Activated CD4-positive, alpha-beta T cell treated with anti-CD3 and anti-CD28 coated beads, Interleukin-2, Interleukin-4, amounts not matched to agents 100 ng/mL and 50 ng/mL, durations not matched to agents 16 hours and 8 hours (primary cell): Measurements from ENCODE around the gene RIPPLY3.
"Not testable (repeated sequence)": the region's sequence is repeated elsewhere in the genome, so short reads cannot be mapped to it uniquely, and the experiment has no call there.

ENCODE experiments used
- DNase-seq: peaks from one replicate; pipeline ENCODE4 v3.0.0-alpha.2; 2020; ENCODE audit warnings: low spot score

The RIPPLY3 gene

DNA sequence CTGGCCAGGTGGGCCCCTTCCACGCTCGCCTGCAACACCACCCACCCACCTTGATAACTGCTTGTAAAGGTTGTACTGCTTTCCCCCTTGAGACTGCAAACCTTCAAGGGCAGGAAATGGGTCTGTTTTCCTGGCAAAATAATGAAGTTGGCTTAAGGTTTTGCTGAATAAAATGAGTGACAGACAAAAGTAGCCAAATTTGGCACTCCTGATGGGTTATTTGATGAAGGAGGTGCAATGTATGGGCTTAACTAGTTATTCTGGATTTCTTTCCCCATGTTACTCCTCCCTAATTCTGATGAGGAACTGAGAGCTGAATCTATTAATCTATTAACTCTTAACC lies 25.5 kb upstream of the RIPPLY3 start:
- DNase-seq: no peak

DNA sequence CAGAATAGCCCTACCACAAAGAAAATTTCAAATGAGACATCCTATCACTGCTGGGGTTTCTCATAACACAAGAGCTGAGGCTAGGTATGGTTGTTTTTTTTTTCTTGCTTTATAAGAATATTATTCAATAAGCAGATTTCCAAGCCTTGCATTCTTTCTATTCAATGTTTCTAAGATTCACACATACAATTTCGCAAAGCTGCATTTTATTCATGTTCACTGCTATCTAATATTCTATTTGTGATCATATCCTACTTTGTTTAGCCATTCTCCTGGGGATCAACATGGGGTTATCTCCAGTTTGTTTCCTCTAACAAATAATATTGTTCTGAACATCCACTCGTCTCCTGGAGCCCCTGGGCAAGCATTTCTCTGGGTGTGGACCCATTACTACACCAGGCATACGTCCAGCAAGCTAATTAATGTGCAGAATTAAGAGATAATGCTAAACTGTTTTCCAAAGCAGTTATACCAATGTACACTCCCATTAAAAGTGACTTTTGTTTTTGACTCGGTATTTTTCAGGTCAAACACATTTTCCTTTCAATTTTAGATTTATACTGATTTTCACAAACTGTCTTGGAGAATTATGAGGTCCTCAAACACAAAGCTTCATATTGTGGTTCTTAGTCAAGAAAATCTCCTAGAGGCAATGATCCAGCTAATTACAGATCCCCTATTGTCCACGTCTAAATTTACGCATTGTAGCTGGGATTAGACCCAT lies 24.4 kb upstream of the RIPPLY3 start:
- no peak for DNase-seq

DNA sequence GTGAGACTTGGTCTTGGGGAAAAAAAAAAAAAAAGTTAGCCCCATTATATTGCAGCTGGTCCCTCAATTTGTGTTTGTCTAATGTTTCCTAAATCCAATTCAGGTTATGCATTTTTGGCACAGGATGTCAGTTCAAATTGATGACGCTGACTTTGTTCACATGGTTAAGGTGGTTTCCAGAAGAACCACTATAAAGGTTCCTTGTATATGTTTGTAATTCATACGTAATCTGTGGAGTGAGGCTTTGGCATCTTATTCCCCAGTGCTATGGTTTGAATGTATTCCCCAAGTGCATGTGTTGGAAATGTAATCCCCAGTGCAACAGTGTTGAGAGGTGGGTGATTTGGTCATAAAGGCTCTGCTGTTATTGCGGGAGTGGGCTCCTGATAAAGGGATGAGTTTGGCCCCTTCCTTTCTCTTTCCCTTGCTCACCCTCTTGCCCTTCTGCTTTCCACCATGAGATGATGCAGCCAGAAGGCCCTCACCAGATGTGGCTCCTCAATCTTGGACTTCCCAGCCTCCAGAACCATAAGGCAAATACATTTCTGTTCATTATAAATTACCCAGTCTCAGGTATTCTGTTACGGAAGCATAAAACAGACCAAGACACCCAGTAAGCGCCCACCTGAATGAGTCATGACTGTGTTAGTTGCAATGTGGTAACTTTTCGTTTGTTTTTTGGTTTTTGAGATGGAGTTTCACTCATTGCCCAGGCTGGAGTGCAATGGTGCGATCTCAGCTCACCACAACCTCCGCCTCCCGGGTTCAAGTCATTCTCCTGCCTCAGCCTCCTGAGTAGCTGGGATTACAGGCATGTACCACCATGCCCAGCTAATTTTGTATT lies 20.5 kb upstream of the RIPPLY3 start:
- no peak for DNase-seq

DNA sequence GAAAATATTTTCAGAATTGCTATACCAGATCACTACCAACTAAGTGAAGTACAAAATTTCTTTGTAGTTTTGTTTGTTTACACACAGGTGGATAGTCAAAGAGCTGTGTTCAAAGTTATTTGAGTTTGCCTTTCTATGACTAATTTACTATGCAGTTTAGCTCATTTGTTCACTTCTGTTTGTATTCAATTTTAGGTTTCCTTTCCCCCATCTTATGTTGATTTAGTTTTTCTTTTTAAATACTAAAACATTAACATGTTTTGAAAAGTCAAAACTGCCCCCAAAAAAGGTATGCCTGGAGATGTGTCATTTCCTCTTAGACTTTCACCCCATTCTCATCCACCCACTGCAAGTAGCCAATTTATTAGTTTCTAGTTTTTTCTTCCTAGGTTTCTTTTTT lies 18.7 kb upstream of the RIPPLY3 start:
- no peak for DNase-seq

DNA sequence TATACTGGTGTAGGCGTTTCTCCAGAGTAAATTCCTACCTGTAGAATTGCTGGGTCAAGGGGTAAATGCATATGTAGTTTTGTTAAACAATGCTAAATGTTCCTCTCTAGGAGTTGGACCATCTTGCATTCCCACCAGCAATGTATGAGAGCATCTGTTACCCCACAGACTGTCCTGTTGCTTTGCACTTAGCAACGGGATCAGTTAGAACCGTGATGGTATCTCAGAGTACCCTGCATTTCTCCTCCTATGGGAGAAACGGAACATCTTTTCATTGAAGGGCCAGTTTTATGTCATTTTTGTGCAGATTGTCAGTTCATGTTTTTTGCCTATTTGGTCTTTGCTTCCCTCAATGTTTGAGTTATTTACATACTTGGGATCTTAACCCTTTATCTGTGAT lies 18.0 kb upstream of the RIPPLY3 start:
- DNase-seq: no peak

DNA sequence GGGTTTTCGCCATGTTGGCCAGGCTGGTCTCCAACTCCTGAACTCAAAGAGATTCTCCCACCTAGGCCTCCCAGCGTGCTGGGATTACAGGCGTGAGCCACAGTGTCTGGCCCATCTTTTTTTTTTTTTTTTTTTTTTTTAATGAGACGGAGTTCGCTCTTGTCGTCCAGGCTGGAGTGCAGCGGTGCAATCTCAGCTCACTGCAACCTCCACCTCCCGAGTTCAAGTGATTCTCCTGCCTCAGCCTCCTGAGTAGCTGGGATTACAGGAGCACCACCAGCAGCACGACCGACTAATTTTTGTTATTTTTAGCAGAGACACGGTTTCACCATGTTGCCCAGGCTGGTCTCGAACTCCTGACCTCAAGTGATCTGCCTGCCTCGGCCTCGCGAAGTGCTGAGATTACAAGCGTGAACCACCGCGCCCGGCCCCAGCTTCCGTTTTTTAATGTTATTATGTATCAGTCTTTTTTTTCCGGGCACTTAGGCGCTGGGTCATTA lies 17.3 kb upstream of the RIPPLY3 start:
- not testable (repeated sequence) for DNase-seq

DNA sequence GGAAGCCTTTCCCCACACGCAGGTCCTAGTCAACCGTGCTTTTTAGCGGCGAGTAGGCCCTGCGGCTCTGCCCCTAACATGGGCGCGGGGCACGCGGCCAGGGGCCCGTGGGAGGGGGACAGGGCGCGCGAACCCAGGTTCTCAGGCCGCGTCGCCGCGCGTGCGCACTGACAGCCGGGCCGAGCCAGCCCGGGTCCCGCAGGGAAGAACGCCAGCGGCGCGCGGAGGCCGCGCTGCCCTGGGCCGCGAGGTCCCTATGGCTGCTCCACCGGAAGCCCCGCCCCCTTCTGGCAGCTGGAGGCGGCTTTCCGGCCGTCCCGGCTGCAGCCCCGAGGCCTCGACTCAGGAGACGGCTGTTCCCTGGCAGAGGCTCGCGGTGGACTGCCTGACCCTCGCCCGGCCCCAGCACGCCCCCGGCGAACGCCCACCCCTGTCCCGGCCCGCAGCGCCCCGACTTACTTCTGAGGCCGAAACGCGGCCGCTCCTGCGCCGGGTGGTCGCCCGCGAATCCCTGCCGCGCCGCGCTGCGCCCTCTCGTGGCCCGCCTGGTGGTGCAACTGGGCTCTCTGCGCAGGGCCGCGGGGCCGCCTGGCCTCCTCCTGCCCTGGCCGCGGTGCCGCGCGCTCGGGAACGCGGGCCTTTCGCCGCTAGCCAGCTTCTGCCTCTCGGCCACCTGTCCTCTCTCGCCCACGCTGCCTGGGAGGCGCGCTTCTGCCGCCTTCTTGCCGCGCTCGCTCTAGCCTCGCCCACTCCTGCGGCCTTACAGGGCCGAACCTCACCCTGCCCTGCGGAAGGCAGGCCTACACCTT lies 16.6 kb upstream of the RIPPLY3 start:
- peak; percentile 89 for DNase-seq

DNA sequence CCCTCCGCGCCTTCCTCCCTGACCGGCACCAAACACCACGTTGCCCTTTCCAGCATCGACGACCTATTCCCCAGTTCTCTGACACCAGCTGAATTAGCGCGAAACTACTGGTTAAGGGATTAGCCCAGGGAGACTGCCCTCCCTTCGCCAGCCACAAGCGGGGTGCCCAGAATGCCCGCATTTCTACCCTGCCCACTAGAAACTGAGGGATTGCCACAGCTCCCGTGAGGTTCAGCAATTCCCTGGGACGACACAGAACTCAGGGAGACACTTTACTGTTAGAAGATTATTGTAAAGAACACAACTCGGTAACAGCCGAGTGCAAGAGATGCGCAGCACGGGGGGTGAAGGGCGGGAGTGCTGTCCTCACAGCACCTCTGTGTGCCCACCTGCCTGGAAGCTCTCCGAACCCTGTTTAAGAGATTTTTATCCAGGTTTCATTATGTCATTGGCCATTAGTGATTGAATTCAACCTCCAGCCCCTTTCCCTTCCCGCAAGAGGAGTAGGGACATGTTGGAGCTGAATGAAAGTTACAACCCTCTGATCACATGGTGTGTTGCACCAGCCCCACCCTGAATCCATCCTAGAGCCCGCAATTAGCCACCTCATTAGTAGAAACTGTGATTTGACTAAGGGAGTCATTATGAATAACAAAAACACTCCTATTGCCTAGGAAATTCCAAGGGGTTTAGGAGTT lies 15.8 kb upstream of the RIPPLY3 start:
- DNase-seq: no peak

DNA sequence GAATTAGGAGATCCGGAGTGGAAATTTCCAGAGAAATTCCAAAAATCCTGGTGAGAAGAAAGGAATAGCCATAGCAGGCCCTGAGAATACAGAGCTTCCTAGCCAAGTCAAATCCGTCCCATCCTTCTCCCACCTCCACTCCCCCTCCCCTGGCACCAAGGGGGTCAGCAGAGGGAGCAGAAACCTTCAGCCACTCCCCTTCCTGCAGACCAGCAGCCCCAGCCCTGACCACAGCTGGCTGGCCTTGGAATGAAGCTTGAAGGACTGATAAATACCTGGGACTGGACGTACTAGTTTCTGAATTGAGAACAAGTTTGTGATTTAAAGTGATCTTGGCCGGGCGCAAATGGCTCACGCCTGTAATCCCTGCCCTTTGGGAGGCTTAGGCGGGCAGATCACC lies 13.8 kb upstream of the RIPPLY3 start:
- no peak for DNase-seq

DNA sequence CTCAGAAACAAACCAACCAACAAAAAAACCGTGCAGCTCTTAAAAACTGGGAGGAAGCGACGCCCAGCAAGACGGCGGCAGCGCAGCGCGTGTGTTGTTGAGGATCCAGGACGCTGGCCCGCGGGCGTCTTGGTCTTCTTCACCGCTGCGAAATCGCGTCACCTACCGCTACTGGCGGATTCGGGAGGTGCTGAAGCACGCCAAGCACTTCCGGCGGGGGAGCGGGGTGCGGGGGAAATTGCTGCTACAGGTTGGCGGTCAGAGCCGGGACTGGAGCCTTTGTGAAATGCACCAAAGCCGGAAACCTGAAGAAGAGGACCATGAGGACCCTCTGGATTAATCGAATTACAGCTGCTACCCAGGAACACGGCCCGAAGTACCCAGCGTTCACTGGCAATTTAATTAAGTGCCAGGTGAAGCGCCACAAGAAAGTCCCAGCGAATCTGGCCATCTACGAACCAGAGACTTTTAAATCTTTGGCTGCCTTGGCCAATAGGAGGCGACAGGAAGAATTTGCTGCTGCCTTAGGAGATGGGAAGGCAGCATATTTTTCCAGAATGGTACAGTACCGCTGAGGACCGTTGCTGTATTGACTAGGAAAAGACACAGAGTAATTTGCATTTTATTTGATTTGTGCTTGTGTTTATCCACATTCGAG lies 11.9 kb upstream of the RIPPLY3 start:
- DNase-seq: peak; percentile 43

DNA sequence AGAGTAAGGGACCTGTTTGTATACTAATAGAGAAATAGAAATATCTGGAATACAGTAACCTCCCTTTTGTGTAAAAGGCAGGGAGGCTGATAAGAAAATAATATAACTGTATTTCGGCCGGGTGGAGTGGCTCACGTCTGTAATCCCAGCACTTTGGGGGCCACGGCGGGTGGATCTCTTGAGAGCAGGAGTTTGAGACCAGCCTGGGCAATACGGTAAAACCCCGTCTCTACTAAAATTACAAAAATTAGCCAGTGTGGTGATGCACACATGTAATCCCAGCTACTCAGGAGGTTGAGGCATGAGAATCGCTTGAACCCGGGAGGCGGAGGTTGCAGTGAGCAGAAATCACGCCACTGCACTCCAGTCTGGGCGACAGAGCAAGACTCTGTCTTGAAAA lies 11.2 kb upstream of the RIPPLY3 start:
- not testable (repeated sequence) for DNase-seq

DNA sequence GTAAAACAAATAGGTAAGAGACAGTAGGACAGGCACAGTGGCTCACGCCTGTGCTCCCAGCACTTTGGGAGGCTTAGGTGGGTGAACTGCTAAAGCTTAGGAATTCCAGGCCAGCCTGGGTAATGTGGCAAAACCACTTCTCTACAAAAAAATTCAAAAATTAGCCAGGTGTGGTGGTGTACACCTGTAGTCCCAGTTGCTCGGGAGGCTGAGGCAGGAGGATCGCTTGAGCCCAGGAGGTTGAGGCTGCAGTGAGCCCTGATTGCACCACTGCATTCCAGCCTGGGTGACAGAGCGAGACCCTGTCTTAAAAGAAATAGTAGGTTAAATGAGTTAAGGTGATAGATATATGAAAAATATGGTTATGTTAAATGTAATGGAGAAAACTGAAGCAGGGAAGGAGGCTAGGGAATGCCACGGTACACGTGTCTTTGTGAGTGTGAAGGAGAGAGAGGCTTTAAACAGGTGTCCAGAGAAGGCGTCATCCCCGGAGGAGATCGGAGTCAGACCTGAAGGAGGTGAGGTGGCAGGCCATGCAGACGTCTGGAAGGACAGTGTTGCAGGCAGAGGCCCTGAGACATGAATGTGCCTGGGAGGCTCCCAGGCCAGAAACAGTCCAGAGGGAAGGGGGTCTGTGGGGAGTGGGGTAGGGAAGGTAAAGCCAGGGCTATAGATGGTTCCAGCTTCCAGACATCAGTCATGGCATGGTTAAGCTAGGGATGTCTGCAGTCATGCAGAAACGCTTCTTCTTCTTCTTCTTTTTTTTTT lies 7.2 kb upstream of the RIPPLY3 start:
- DNase-seq: no peak

DNA sequence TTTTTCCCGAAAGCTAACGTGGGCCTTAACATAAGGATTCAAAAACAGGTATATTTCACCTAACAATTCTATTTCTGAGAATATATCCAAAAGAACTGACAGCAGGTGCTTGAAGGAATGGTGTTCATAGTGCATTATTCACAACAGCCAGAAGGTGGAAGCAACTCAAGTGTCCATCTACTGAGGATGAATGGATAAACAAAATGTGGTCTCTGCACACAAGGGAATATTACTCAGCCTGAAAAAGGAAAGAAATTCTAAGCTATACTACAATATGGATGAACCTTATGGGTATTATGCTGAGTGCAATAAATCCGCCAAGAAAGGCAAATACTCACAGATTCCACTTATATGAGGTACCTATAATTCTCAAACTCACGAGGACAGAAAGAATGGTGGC lies 6.1 kb upstream of the RIPPLY3 start:
- DNase-seq: no peak

DNA sequence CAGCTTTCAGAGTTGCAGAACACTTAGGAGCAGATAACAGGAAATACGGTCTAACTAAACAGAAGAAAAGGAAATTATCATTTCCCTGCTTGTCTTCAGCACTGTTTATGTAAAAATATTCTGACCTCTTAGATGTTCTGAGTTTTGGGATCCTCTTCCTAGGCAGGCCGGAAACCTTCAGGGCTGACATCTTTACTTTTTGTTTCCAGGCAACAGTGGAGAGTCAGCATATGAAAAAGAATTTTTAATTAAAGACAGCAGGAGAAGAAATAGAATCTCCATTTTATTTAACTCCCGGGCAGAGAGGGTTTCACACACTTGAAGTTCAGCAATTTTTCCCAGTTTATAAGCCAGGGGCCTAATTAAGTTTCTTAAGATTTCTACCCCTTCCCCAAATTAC lies 5.1 kb upstream of the RIPPLY3 start:
- no peak for DNase-seq

DNA sequence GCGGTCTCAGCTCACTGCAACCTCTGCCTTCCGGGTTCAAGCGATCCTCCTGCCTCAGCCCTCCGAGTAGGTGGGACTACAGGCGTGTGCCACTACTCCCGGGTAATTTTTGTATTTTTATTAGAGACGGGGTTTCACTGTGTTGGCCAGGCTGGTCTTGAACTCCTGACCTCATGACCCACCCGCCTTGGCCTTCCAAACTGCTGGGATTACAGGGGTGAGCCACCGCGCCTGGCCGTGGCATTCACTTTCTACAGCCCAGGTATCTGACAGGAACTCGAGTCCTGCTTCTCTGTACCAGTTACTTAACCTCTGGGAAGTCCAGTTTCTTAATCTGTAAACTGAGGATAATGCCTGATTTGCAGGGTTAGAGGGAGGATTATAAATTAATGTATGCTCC lies 3.7 kb upstream of the RIPPLY3 start:
- DNase-seq: not testable (repeated sequence)

DNA sequence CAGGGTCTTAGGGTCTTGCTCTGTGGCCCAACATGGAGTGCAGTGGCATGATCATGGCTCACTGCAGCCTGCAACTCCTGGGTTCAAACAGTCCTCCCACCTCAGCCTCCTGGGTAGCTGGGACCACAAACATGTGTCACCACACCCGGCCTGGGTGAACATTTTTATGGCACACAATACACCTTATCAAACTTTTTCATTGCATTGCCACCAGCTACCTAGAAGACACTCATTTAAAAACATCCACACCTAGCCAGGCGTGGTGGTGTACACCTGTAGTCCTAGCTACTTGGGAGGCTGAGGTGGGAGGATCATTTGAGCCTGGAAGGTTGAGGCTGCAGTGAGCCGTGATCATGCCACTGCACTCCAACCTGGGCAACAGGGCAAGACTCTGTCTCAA lies 2.6 kb upstream of the RIPPLY3 start:
- DNase-seq: not testable (repeated sequence)

DNA sequence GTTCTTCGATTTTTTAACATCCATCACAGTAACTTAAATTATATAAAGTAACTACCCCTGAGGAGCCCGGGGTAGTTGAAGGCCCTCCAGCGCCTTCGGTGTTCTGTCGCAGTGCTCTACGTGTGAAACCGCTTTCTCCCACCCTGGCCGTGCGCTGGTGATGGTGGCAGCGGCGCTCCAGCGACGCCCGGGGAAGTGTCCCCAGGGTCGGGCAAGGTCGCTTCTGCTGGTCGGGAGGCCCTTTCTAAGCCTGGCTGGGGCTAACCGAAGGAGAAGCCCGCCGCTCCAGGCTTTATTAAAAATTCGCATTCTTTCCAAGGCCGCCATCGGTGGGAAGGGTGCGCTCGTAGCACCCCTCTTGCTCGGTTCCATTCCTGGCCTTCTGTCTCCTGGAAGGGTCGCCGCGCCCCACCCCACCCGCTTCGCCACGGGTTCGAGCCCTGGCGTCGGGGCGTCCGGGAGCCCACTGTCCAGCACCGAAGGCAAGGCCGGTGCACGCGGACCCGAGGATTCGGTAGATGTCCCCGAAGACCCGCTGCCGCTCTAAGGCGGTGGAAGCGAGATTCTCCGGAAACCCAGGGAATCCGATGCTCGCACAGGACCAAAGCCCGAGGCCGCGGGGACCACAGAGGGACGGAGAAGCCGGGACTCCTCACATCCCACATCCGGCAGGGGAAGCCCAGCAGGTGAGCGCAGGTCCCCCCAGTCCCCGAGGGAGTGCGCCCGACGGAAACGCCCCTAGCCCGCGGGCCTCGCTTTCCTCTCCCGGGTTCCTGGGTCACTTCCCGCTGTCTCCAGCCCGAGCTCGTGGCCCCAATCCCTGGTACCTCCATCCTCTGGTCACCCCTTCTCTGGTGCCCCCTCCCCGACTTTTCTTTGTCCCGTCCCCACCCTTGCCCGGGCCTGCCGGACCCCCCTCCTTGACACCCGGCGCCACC lies 685 bp upstream of the RIPPLY3 start:
- DNase-seq: no peak

DNA sequence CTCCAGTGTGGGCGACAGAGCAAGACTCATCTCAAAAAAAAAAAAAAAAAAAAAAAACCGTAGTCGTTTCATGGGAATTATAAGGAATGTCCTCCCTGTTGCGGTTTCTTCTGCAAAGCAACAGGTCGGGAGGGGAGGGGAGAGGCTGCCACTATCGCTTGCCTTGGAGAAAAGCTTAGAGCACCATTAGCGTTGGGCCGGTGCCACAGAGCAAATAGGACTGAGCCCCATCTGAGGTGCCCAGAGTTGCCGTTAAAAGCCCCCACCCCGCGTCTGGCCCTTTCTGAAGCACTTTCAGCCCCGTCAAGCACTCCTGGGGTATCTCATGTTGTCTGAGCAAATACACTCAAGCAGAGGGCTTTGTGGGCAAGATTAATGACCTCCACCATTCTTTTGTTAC lies 2.2 kb downstream of the RIPPLY3 start:
- DNase-seq: no peak

DNA sequence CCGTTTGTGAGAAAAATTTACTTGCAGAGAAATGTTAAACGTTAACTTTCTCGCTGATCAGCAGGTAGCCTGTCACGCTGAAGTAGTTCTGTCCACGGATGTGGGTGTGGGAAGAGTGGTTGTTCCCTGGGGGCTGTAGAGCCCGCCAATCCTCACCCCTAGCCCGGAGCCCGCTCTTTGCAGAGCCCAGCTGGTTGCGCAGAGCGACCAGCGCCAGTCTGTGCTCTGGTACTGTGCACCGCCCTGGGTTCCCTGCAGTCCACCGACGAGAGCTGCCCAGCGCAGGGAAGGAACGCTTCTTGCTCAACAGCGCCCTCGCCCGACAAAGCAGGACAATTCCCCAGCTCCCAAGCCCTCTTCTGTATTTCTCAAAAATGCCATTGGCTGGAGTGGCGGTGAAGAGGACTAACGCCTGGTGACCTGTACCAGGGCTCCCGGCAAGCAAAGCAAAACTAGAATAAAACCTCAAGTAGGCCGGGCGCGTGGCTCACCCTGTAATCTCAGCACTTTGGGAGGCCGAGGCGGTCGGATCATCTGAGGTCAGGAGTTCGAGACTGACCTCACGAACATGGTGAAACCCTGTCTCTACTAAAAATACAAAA lies 3.3 kb downstream of the RIPPLY3 start:
- DNase-seq: peak; percentile 78
